Astrocyte of the cerebellum (primary cell): ENCODE results near the gene AADACL4.

Experiments used
- DNase-seq: peaks from one replicate; pipeline ENCODE4 v3.0.0-alpha.2; 2011; ENCODE audit warnings: low read depth
- H3K4me3 ChIP-seq: 2 replicates; pipeline ENCODE4 v1.5.1; 2011; ENCODE audit warnings: mild to moderate bottlenecking, low read depth, low read length, moderate library complexity
- in situ Hi-C: cut with HindIII; loops from 2 replicates; pipeline ENCODE4 v1.10.0; 2017; ENCODE audit warnings: low sequenced_read_pairs
- TF ChIP-seq, protein P1 (sequence below): IDR thresholded peaks from 2 replicates; pipeline ENCODE4 v1.5.1; 2012; ENCODE audit warnings: low read length, low read depth, moderate library complexity, mild to moderate bottlenecking; ENCODE audit errors: missing control alignments

The AADACL4 gene

DNA sequence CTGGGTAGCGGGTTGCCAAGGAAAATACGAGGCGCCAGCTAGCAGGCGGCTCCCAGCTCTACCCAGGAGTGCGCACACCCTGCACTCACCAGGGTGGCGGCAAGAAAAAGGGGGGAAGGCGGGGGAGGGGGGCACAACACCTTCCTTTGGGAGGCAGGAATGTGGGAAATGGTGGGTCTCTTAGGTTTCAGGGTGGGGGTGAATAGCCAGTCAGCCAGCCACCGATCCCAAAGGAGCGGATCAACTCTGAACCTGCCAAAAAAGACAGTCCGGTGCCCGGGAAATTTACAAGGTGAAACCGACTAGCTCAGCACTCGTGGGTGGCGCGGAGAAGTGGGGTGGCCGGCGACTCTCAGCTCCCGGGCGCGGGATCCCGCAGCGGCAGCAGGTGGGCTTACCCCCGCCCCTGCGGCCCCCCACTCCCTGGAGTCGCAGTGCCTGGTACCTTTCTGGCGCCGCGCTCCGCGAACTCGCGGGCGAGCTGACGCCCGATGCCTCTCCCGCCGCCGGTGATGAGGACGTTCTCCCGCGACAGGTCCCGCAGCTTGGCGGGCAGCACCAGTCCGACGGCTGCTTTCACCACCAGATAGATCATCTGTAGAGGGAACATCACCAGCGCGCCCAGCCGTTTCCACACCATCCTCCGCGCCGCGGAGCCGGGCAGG is 27.0 kb upstream of the AADACL4 start:
- in situ Hi-C loops = no loop called here
- TF ChIP-seq, protein P1, sequence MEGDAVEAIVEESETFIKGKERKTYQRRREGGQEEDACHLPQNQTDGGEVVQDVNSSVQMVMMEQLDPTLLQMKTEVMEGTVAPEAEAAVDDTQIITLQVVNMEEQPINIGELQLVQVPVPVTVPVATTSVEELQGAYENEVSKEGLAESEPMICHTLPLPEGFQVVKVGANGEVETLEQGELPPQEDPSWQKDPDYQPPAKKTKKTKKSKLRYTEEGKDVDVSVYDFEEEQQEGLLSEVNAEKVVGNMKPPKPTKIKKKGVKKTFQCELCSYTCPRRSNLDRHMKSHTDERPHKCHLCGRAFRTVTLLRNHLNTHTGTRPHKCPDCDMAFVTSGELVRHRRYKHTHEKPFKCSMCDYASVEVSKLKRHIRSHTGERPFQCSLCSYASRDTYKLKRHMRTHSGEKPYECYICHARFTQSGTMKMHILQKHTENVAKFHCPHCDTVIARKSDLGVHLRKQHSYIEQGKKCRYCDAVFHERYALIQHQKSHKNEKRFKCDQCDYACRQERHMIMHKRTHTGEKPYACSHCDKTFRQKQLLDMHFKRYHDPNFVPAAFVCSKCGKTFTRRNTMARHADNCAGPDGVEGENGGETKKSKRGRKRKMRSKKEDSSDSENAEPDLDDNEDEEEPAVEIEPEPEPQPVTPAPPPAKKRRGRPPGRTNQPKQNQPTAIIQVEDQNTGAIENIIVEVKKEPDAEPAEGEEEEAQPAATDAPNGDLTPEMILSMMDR = no peak
- H3K4me3 ChIP-seq = peak overlapping the region; percentile 92
- DNase-seq = no peak

DNA sequence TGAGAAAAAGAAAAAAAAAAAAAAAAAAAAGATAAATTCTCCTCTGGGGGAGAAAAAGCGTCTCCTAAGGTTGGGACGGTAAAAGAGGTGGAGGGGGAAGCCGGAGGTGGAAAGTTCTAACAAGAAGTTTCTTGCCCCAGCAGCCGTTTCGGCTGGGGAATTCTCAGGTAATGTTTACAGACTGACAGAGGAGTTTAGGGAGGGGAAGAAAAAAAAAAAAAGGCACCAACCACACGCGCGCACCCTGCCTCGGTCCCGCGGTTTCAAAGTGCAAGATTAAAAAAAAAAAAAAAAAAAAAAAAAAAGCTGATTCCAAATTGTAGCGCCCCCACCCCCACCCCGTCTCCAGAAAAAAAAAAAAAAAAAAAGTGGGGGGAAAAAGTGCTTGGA is 26.4 kb upstream of the AADACL4 start:
- no peak for DNase-seq
- TF ChIP-seq, protein P1 = no peak
- H3K4me3 ChIP-seq = peak overlapping the region; percentile 92
- in situ Hi-C loops = no loop called here

DNA sequence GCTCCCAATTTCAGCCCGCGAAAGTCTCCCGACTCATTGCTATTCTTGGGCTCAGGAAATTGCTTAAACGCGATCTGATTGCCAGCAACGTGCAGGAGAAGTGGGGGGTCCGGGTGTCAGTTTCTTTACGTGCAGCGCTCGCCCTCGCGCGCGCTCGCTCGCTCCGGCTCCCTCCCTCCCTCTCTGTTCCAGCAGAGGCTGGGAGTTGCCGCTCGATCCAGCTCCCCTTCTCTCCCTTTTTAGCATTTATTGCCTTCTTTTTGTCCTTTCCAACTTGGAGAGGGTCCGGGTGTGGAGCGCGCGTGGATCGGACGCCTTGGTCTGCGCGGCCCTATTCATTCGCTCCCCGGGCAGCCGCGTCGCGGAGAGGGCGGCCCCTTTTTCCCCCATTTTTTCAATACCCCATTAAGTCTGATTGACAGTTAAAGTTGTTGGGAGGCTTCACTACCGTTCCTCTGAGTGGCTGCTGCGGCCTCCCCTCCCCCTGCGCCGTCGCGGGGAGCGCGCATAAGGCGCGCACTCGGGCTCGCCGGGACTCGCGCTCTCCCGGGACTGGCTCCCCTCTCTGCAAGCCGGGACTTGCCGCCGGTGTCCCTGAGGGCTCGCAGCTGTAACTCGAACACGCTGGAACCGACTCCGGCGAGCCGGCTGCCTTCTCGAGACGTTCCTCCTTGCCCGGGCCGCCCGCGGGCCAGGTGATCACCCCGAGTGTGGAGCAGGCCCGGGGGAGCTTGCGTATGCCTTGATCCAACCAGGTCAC is 25.8 kb upstream of the AADACL4 start, which contains the start of gene DHRS3:
Gene DHRS3, minus strand, starts transcription at position 310 of the 760 bp plus-strand sequence. CDS start 862 bp downstream, outside the sequence.
- in situ Hi-C loops = no loop called here
- H3K4me3 ChIP-seq = peak within 1 kb of the TSS; percentile 92
- TF ChIP-seq, protein P1 = no peak
- DNase-seq = peak; percentile 68

DNA sequence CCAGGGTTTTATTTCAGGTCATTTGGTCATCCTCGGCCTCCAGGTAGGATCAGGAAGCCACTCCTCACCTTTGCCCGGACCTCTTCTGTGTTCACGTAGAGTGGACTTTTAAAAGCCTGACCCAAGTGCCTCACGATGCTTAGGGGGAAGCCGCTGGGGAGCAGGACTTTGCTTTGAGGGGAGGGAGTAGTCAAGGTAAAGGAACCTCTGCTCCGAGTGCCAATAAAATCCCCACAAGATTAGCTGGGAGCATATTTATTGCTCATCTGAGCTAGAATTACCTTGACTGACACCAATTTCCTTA is 25.3 kb upstream of the AADACL4 start:
- DNase-seq = no peak
- in situ Hi-C loops = no loop called here
- H3K4me3 ChIP-seq = peak overlapping the region; percentile 92
- TF ChIP-seq, protein P1 = no peak

DNA sequence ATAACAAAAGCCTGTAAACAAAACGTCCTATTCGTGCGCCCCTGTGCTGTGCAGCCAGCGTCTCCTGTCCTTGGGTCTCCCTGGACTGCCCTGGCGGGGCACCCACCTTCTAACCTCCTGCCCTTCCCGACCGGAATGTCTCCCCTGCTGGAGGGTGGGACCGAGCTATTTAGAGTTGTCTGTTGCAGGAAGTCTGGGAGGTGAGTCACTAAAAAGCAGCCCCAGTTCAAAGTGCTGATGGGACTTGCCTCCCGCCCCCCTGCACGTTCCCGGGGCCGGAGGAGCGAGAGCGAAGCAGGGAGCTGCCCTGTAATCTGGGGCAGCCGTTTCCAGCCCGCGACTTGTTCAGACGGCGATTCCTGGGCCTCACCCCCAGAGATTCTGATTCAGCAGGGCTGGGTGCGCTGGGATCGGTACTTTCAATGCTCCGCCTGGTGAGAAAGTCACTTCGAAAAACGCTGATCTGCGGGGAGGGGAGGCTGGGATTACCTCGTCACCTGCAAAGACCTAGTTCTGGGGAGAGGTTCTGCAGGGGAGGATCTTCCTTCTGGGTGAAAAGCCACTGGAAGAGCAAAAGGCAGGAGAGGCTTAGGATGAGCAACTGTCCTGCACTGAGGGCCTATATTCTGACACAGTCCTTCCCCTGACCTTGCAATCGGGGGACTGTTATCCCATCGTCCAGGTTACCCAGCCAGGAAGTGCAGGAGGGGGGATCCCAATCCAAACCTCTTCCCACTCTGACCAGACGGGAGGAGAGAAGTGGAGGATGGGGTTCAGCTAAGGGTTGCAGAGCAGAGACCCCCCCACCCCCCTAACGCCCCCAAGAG is 24.7 kb upstream of the AADACL4 start:
- H3K4me3 ChIP-seq = peak overlapping the region; percentile 92
- TF ChIP-seq, protein P1 = no peak
- DNase-seq = no peak
- in situ Hi-C loops = no loop called here

DNA sequence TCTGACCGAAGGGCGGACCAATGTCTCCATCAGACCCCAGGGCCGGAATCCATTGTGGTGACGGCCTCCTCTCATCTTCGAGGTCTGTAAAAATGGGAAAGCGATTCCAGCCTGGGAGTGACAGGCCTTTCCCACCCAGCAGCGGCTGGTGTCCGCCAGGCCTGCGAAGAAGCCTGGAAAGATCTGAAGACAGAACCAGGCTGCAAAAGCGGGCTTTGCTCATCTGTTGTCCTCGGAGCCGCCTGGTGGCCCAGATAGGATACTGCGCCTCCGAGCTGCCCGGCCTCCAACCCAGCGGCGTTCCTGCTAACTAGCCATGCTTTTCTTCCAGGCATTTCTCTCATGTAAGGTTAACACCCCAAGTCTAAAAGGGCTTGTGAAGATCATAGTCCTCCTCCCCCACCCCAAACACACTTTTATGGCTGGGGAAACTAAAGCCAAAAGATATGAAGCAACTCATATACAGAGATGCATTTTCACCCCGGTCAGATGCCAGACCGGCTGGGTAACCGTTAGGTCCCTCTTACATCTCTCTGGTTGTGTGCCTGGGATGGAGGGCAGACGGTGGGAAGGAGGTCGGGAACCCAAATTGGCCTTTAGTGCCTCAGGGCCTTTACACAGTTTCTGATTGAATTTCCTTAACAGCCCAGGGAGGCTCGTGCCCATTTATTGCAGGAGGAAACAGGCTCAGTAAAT is 23.9 kb upstream of the AADACL4 start:
- H3K4me3 ChIP-seq = peak overlapping the region; percentile 92
- TF ChIP-seq, protein P1 = peak; percentile 95
- in situ Hi-C loops = no loop called here
- peak; percentile 82 for DNase-seq
